Measurements from ENCODE around the gene TMEM150A.
"Not testable (repeated sequence)": the region's sequence is repeated elsewhere in the genome, so short reads cannot be mapped to it uniquely, and the experiment has no call there.

TMEM150A gene

DNA sequence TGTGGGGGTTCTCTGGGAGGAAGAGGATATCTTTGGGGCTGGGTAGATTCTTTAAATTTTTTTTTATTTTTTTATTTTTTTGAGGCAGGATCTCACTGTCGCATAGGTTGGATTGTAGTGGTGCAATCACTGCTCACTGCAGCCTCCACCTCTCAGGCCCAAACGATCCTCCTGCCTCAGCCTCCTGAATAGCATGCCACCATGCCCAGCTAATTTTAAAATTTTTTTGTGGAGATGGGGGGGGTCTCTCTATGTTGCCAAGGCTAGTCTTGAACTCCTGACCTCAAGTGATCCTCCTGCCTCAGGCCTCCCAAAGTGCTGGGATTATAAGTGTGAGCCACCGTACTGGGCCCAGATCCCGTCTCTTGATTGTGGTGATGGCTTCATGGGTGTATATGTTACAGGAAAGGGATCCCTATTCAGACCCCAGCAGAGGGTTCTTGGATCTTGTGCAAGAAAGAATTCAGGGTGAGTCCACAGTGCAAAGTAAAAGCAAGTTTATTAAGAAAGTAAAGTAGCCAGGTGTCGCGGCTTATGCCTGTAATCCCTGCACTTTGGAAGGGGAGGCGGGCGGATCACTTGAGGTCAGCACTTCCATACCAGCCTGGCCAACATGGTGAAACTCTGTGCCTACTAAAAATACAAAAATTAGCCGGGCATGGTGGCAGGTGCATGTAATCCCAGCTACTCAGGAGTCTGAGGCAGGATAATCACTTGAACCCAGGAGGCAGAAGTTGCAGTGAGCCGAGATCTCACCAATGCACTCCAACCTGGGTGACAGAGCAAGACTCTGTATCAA is 11.4 kb upstream of the TMEM150A start:
- Histone ChIP-seq H3K36me3 (ENCODE audit: control insufficient read depth in 2 of 2, insufficient read depth in 2 of 2, low read length in 2 of 2) (peaks cover 7 to 12% of the 10 kb centered on the region in 2 donors), H3K27me3 (ENCODE audit: control insufficient read depth in 2 of 2, insufficient read depth in 2 of 2, low read length in 2 of 2) (no peaks in the 10 kb centered on the region), H3K4me1 (ENCODE audit: control insufficient read depth in 2 of 2, insufficient read depth in 2 of 2, low read length in 2 of 2) (peaks cover 15 to 22% of the 10 kb centered on the region in 2 donors), H3K27ac (ENCODE audit: low read depth in 2 of 2, low read length in 2 of 2) (no peak overlapping the region), H3K9ac (ENCODE audit: low read depth in 1 of 2, low read length in 2 of 2) (no peak overlapping the region), H3K4me3 (ENCODE audit: low read length in 2 of 2) (no peak overlapping the region), H3K9me3 (ENCODE audit: control insufficient read depth in 2 of 2, low read length in 2 of 2) (no peaks in the 10 kb centered on the region)

DNA sequence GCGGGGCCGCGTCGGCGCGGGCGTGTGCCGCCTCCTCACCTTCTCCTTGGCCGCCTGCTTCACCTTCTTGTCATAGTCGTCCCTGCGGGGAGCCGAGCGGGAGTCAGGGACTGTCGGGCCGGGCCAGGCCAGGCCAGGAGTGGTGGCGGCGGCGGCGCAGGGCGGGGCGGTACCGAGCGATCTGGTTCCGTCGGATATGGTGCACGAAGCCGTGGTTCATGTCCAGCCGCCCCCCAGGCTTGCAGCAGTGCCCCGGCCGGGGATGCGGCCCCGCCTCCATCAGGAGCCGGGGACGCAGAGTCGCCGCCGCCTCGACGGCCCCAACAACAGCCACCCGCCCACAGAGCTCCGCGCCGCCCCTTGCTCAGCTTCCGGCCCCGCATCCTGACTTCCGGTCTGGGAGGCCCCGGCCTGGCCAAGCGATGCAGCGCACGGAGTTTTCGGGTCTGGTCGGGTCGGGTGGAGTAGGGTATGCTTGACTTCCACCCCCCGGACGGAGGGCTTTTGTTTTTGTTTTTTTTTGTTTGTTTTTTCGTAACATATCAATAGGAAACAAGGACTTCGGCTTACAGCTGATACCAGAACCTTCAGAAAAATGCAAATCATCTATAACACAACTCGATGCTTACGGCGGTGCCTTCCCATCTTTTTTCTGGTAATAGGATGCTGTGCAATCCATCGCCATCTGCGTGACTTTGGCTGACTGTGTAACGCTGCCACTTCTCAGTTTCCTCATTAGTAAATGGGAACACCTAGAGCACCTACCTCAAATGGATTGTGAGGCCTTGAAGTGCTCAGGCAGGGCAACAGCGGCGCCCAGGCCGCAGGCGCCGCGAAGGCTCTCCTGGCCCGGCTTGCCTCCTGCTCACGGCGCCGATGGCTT is 9.4 kb upstream of the TMEM150A start, which contains the start of gene C2orf68:
Gene C2orf68, minus strand, starts transcription at position 362 of the 883 bp plus-strand sequence. Its CDS starts 82 bp downstream, at position 280.
- H3K36me3 ChIP-seq (ENCODE audit: control insufficient read depth in 2 of 2, insufficient read depth in 2 of 2, low read length in 2 of 2): peaks cover 22 to 26% of the 10 kb centered on the region in 2 donors
- H3K4me1 ChIP-seq (ENCODE audit: control insufficient read depth in 2 of 2, insufficient read depth in 2 of 2, low read length in 2 of 2): peaks cover 8 to 15% of the 10 kb centered on the region in 2 donors
- no peaks in the 10 kb centered on the region for H3K9me3 ChIP-seq (ENCODE audit: control insufficient read depth in 2 of 2, low read length in 2 of 2)
- H3K9ac ChIP-seq (ENCODE audit: low read depth in 1 of 2, low read length in 2 of 2): peak within 1 kb of the TSS; percentile 79 to 88
- H3K4me3 ChIP-seq (ENCODE audit: low read length in 2 of 2): peak within 1 kb of the TSS; percentile 93
- no peaks in the 10 kb centered on the region for H3K27me3 ChIP-seq (ENCODE audit: control insufficient read depth in 2 of 2, insufficient read depth in 2 of 2, low read length in 2 of 2)
- peak within 1 kb of the TSS; percentile 84 to 87 for H3K27ac ChIP-seq (ENCODE audit: low read depth in 2 of 2, low read length in 2 of 2)

DNA sequence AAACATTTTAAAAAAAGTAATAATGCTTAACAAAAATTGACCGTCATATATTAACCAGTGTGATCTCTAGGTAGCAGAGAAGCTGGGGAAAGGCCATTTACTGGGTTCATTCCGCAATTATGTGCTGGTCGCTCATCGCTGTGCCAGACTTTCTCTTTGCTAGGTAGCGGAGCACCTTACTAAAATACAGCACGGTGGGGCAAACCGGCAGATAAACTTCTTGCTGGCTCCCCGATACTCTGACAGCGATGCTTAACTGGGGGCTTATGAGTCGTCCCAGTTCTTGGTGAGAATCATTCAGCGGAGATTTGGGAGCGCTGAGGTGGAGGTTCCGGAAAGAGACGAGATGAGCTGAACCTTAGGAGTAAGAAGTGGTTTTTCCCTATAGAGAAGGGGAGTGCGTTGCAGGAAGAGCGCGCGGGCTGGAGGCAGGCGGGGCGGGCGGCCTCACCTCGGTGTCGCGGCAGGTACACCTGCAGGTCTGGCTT is 8.8 kb upstream of the TMEM150A start:
- peak overlapping the region; percentile 84 to 87 for H3K27ac ChIP-seq (ENCODE audit: low read depth in 2 of 2, low read length in 2 of 2)

DNA sequence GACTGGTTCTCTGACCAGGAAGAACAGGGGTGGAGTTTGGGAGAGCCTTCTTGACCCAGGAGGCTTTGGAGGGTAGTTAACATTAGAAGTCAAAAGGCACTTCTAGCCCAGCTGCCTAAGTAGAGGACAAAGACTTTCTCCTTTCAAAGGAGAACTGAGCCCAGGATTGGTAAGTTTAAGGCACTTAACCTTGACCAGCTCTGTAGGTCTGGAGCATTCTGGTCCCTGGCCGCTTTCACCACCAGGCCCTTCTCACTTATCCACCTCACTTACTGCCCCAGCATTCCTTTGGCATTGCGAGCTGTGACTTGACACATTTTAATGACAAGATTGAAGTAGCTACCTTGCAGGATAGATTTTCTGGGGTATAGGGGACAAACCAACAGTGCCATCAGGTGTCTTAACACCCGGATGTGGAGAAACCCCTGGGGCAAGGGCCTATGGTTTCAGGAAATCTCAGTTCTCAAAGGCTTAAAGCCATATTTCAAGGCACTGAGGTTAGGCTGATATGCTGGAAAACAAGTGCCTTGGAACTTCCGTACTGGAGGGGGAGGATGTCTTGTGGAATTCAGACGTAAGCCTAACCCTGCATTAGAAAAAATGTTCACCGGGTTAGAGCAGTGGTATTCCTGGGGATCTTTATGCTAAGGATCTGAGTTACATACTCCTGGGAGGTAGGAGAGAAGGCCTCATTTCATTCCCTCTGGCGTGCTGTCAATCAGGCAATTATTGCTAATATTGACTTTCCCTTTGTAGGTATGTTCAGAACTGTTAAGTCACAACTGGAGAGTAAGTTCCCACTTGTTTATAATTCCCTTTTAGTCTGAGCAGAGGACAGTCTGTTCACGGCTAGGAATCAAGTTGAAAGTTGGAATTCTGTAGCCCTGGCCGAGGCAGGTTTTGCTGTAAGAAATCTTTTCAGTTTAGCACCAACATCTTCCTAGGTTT is 5.0 kb upstream of the TMEM150A start:
- no peak overlapping the region for H3K27ac ChIP-seq (ENCODE audit: low read depth in 2 of 2, low read length in 2 of 2)
- peaks cover 22 to 35% of the 10 kb centered on the region in 2 donors for H3K36me3 ChIP-seq (ENCODE audit: control insufficient read depth in 2 of 2, insufficient read depth in 2 of 2, low read length in 2 of 2)
- H3K9me3 ChIP-seq (ENCODE audit: control insufficient read depth in 2 of 2, low read length in 2 of 2): no peaks in the 10 kb centered on the region
- H3K27me3 ChIP-seq (ENCODE audit: control insufficient read depth in 2 of 2, insufficient read depth in 2 of 2, low read length in 2 of 2): no peaks in the 10 kb centered on the region
- no peak overlapping the region for H3K9ac ChIP-seq (ENCODE audit: low read depth in 1 of 2, low read length in 2 of 2)
- peaks cover 13 to 26% of the 10 kb centered on the region in 2 donors for H3K4me1 ChIP-seq (ENCODE audit: control insufficient read depth in 2 of 2, insufficient read depth in 2 of 2, low read length in 2 of 2)
- no peak overlapping the region for H3K4me3 ChIP-seq (ENCODE audit: low read length in 2 of 2)

More for the DNA sequence above, 8.8 kb upstream of the TMEM150A start:
- H3K36me3 ChIP-seq (ENCODE audit: control insufficient read depth in 2 of 2, insufficient read depth in 2 of 2, low read length in 2 of 2): peaks cover 22 to 31% of the 10 kb centered on the region in 2 donors
- H3K4me1 ChIP-seq (ENCODE audit: control insufficient read depth in 2 of 2, insufficient read depth in 2 of 2, low read length in 2 of 2): peaks cover 6 to 12% of the 10 kb centered on the region in 2 donors
- no peaks in the 10 kb centered on the region for H3K27me3 ChIP-seq (ENCODE audit: control insufficient read depth in 2 of 2, insufficient read depth in 2 of 2, low read length in 2 of 2)
- no peaks in the 10 kb centered on the region for H3K9me3 ChIP-seq (ENCODE audit: control insufficient read depth in 2 of 2, low read length in 2 of 2)
- peak overlapping the region; percentile 93 for H3K4me3 ChIP-seq (ENCODE audit: low read length in 2 of 2)
- peak overlapping the region; percentile 79 to 88 for H3K9ac ChIP-seq (ENCODE audit: low read depth in 1 of 2, low read length in 2 of 2)

DNA sequence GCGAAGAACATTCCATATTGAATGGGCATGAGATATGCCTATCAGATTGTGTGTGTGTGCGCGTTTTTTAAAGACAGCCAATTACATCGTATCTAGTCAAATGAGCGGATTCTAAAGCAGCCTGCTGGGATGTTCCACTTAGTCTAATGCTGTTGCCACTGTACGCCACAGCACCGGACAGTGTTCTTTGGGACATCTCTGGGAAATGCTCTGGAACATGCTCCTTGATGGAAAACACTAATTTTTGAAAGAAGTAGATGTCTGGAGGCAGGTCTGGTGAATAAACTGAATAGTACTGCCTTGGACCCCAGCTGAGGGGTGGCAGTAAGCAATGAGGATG is 3.6 kb upstream of the TMEM150A start:
- Histone ChIP-seq H3K27ac (ENCODE audit: low read depth in 2 of 2, low read length in 2 of 2) (no peak overlapping the region), H3K9me3 (ENCODE audit: control insufficient read depth in 2 of 2, low read length in 2 of 2) (no peaks in the 10 kb centered on the region), H3K36me3 (ENCODE audit: control insufficient read depth in 2 of 2, insufficient read depth in 2 of 2, low read length in 2 of 2) (peaks cover 22 to 35% of the 10 kb centered on the region in 2 donors), H3K27me3 (ENCODE audit: control insufficient read depth in 2 of 2, insufficient read depth in 2 of 2, low read length in 2 of 2) (no peaks in the 10 kb centered on the region), H3K4me1 (ENCODE audit: control insufficient read depth in 2 of 2, insufficient read depth in 2 of 2, low read length in 2 of 2) (peaks cover 17 to 28% of the 10 kb centered on the region in 2 donors), H3K9ac (ENCODE audit: low read depth in 1 of 2, low read length in 2 of 2) (no peak overlapping the region), H3K4me3 (ENCODE audit: low read length in 2 of 2) (no peak overlapping the region)

DNA sequence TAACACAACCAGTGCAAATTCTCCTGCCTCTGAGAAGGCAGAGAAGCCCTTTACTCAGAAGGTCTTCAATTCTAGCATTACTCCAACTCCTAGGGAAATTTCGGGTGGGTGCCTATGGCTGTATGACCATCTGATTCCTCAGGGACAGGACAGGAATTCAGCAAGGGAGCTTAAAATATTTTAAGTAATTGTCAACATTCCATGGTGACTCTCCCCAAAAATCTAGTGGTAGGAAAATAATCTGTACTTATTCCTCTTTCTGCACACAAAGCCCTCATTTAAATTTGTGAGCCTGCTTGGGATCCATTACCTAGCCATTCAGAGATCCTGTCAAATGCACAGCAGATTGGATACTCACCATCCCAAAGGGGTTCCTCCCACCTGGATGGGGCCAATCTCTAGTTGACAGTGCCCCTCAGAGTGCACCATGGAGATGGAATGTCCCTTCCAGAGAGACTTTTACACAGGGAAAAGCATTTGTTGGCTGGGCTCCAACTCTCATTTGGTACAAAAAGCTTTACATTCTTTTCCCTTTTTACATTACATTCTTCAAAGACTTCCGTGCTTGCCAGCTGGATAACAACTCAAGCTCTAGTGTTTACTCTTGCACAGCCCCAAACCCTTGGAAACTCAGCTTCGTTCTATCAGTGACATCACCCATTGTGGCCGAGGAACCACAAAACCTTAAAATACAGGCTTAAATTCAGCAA is 3.1 kb upstream of the TMEM150A start:
- Histone ChIP-seq H3K27me3 (ENCODE audit: control insufficient read depth in 2 of 2, insufficient read depth in 2 of 2, low read length in 2 of 2) (no peaks in the 10 kb centered on the region), H3K27ac (ENCODE audit: low read depth in 2 of 2, low read length in 2 of 2) (no peak overlapping the region)

DNA sequence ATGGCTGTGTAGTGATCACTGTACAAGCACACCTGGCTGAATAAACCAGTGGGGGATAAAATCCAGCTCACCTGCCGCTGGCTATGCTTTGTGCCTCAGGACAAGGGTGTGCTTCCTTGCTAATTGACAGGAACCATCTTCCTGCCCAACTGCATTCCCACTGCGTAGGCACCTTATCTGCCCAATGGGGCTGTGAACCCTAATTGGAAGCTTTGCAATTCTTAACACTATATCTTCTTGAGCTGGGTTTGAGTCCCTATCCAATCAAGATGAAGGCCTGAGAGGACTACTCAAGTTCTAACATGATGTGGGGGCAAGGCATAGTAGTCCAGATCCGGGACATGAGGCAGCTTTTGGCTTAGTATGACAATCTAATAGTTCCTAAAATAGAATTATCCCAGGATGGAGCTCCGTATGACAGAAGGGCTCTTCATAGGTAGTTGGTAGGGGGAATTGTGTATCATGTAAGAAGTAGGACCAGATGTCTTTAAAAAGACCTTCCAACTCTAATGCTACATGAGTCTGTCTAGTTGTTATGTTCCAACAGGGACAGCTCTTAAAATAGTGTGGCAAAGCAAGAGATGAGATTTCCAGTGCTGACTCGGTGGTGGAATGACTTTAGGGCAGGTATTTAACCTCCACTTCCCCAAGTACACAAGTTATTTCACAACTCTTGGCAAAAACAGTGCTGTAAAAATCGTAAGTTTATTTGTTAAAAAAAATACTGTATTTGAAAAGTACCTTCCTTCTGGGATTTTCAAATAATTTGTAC is 2.3 kb upstream of the TMEM150A start:
- H3K27me3 ChIP-seq (ENCODE audit: control insufficient read depth in 2 of 2, insufficient read depth in 2 of 2, low read length in 2 of 2): no peaks in the 10 kb centered on the region
- peaks cover 22 to 34% of the 10 kb centered on the region in 2 donors for H3K36me3 ChIP-seq (ENCODE audit: control insufficient read depth in 2 of 2, insufficient read depth in 2 of 2, low read length in 2 of 2)
- H3K4me3 ChIP-seq (ENCODE audit: low read length in 2 of 2): no peak overlapping the region
- no peak overlapping the region for H3K9ac ChIP-seq (ENCODE audit: low read depth in 1 of 2, low read length in 2 of 2)
- H3K9me3 ChIP-seq (ENCODE audit: control insufficient read depth in 2 of 2, low read length in 2 of 2): no peaks in the 10 kb centered on the region
- peaks cover 15 to 25% of the 10 kb centered on the region in 2 donors for H3K4me1 ChIP-seq (ENCODE audit: control insufficient read depth in 2 of 2, insufficient read depth in 2 of 2, low read length in 2 of 2)
- no peak overlapping the region for H3K27ac ChIP-seq (ENCODE audit: low read depth in 2 of 2, low read length in 2 of 2)

More for the DNA sequence above, 3.1 kb upstream of the TMEM150A start:
- H3K9me3 ChIP-seq (ENCODE audit: control insufficient read depth in 2 of 2, low read length in 2 of 2): no peaks in the 10 kb centered on the region
- peaks cover 22 to 35% of the 10 kb centered on the region in 2 donors for H3K36me3 ChIP-seq (ENCODE audit: control insufficient read depth in 2 of 2, insufficient read depth in 2 of 2, low read length in 2 of 2)
- no peak overlapping the region for H3K9ac ChIP-seq (ENCODE audit: low read depth in 1 of 2, low read length in 2 of 2)
- H3K4me3 ChIP-seq (ENCODE audit: low read length in 2 of 2): no peak overlapping the region
- peaks cover 15 to 28% of the 10 kb centered on the region in 2 donors for H3K4me1 ChIP-seq (ENCODE audit: control insufficient read depth in 2 of 2, insufficient read depth in 2 of 2, low read length in 2 of 2)

DNA sequence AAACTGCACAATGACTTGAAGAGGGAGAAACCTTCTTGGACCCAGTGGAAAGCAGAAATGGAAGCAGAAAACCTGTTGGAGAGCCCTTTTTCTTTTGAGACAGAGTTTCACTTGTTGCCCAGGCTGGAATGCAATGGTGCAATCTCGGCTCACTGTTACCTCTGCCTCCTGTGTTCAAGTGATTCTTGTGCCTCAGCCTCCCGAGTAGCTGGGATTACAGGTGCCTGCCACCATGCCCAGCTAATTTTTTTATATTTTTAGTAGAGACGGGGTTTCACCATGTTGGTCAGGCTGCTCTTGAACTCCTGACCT is 1.6 kb upstream of the TMEM150A start:
- not testable (repeated sequence) for H3K27me3 ChIP-seq (ENCODE audit: control insufficient read depth in 2 of 2, insufficient read depth in 2 of 2, low read length in 2 of 2); H3K9me3 ChIP-seq (ENCODE audit: control insufficient read depth in 2 of 2, low read length in 2 of 2); H3K27ac ChIP-seq (ENCODE audit: low read depth in 2 of 2, low read length in 2 of 2)
- H3K9ac ChIP-seq (ENCODE audit: low read depth in 1 of 2, low read length in 2 of 2): peak overlapping the region in 1 of 2 donors; percentile 8
- H3K36me3 ChIP-seq (ENCODE audit: control insufficient read depth in 2 of 2, insufficient read depth in 2 of 2, low read length in 2 of 2): peaks cover 20 to 38% of the 10 kb centered on the region in 2 donors
- H3K4me3 ChIP-seq (ENCODE audit: low read length in 2 of 2): peak overlapping the region; percentile 9 to 50
- H3K4me1 ChIP-seq (ENCODE audit: control insufficient read depth in 2 of 2, insufficient read depth in 2 of 2, low read length in 2 of 2): peaks cover 15 to 25% of the 10 kb centered on the region in 2 donors

Data from mucosa of rectum (tissue), 2 donors.